ENCODE data around the gene LIMK2. TPM values are rescaled to one million over a fixed set of nuclear protein-coding genes. Genes with fewer than 3 reads are reported as not detected.

LIMK2 gene
- polyA plus RNA-seq, 2 donors: 43.5 to 57.4 TPM

DNA sequence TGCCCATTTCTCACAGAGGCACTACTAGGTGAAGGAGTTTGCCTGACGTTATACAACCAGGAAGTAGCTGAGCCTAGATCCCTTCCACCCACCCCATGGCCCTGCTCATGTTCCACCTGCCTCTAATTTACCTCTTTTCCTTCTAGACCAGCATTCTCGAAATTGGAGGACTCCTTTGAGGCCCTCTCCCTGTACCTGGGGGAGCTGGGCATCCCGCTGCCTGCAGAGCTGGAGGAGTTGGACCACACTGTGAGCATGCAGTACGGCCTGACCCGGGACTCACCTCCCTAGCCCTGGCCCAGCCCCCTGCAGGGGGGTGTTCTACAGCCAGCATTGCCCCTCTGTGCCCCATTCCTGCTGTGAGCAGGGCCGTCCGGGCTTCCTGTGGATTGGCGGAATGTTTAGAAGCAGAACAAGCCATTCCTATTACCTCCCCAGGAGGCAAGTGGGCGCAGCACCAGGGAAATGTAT is 66.1 kb downstream of the LIMK2 start:
- Histone ChIP-seq H3K27me3 (ENCODE audit: control insufficient read depth in 1 of 2, insufficient read depth in 2 of 2, low read length in 2 of 2) (no peaks in the 10 kb centered on the region), H3K4me1 (ENCODE audit: control insufficient read depth in 2 of 2, insufficient read depth in 2 of 2, low read length in 1 of 2) (peaks cover 0 to 11% of the 10 kb centered on the region in 2 donors), H3K4me3 (ENCODE audit: low read depth in 1 of 2, low read length in 2 of 2) (no peak overlapping the region), H3K27ac (ENCODE audit: low read depth in 2 of 2, low read length in 1 of 2) (peak overlapping the region; percentile 72 to 81), H3K36me3 (ENCODE audit: control insufficient read depth in 2 of 2, insufficient read depth in 2 of 2, low read length in 1 of 2) (peaks cover 24 to 39% of the 10 kb centered on the region in 2 donors), H3K9me3 (ENCODE audit: control insufficient read depth in 2 of 2, insufficient read depth in 1 of 2, low read depth in 1 of 2, low read length in 1 of 2) (no peaks in the 10 kb centered on the region)
- 80 to 81% methylated on average over 9 of the region's 9 CpGs for WGBS, 2 donors

- Histone ChIP-seq H3K4me3 (ENCODE audit: low read depth in 1 of 2, low read length in 2 of 2) (no peak overlapping the region), H3K36me3 (ENCODE audit: control insufficient read depth in 2 of 2, insufficient read depth in 2 of 2, low read length in 1 of 2) (peaks cover 24 to 35% of the 10 kb centered on the region in 2 donors), H3K27me3 (ENCODE audit: control insufficient read depth in 1 of 2, insufficient read depth in 2 of 2, low read length in 2 of 2) (no peaks in the 10 kb centered on the region), H3K27ac (ENCODE audit: low read depth in 2 of 2, low read length in 1 of 2) (peak overlapping the region; percentile 72 to 85), H3K9me3 (ENCODE audit: control insufficient read depth in 2 of 2, insufficient read depth in 1 of 2, low read depth in 1 of 2, low read length in 1 of 2) (no peaks in the 10 kb centered on the region), H3K4me1 (ENCODE audit: control insufficient read depth in 2 of 2, insufficient read depth in 2 of 2, low read length in 1 of 2) (peaks cover 0 to 11% of the 10 kb centered on the region in 2 donors)
- 63 to 67% methylated on average over 6 of the region's 6 CpGs for WGBS, 2 donors
These were observed 66.7 kb downstream of the LIMK2 start for GRCh38 chr22:31278626-31279326.

- peak overlapping the region; percentile 72 to 85 for H3K27ac ChIP-seq (ENCODE audit: low read depth in 2 of 2, low read length in 1 of 2)
- peaks cover 0 to 13% of the 10 kb centered on the region in 2 donors for H3K4me1 ChIP-seq (ENCODE audit: control insufficient read depth in 2 of 2, insufficient read depth in 2 of 2, low read length in 1 of 2)
- peaks cover 24 to 32% of the 10 kb centered on the region in 2 donors for H3K36me3 ChIP-seq (ENCODE audit: control insufficient read depth in 2 of 2, insufficient read depth in 2 of 2, low read length in 1 of 2)
- H3K9me3 ChIP-seq (ENCODE audit: control insufficient read depth in 2 of 2, insufficient read depth in 1 of 2, low read depth in 1 of 2, low read length in 1 of 2): no peaks in the 10 kb centered on the region
- no peak overlapping the region for H3K4me3 ChIP-seq (ENCODE audit: low read depth in 1 of 2, low read length in 2 of 2)
- H3K27me3 ChIP-seq (ENCODE audit: control insufficient read depth in 1 of 2, insufficient read depth in 2 of 2, low read length in 2 of 2): no peaks in the 10 kb centered on the region
These were observed 67.2 kb downstream of the LIMK2 start for GRCh38 chr22:31279327-31279669.

GRCh38 chr22:31279821-31280505 is 67.9 kb downstream of the LIMK2 start:
- peaks cover 0 to 15% of the 10 kb centered on the region in 2 donors for H3K4me1 ChIP-seq (ENCODE audit: control insufficient read depth in 2 of 2, insufficient read depth in 2 of 2, low read length in 1 of 2)
- peak overlapping the region; percentile 25 to 70 for H3K27ac ChIP-seq (ENCODE audit: low read depth in 2 of 2, low read length in 1 of 2)

GRCh38 chr22:31281733-31282132 is 69.6 kb downstream of the LIMK2 start:
- H3K27ac ChIP-seq (ENCODE audit: low read depth in 2 of 2, low read length in 1 of 2): no peak overlapping the region
- no peaks in the 10 kb centered on the region for H3K27me3 ChIP-seq (ENCODE audit: control insufficient read depth in 1 of 2, insufficient read depth in 2 of 2, low read length in 2 of 2)
- 62 to 64% methylated on average over 4 of the region's 4 CpGs for WGBS, 2 donors
- H3K9me3 ChIP-seq (ENCODE audit: control insufficient read depth in 2 of 2, insufficient read depth in 1 of 2, low read depth in 1 of 2, low read length in 1 of 2): no peaks in the 10 kb centered on the region
- no peak overlapping the region for H3K4me3 ChIP-seq (ENCODE audit: low read depth in 1 of 2, low read length in 2 of 2)
- H3K36me3 ChIP-seq (ENCODE audit: control insufficient read depth in 2 of 2, insufficient read depth in 2 of 2, low read length in 1 of 2): peaks cover 19 to 30% of the 10 kb centered on the region in 2 donors
- H3K4me1 ChIP-seq (ENCODE audit: control insufficient read depth in 2 of 2, insufficient read depth in 2 of 2, low read length in 1 of 2): peaks cover 0 to 12% of the 10 kb centered on the region in 2 donors

More at GRCh38 chr22:31279821-31280505, 67.9 kb downstream of the LIMK2 start:
- no peaks in the 10 kb centered on the region for H3K27me3 ChIP-seq (ENCODE audit: control insufficient read depth in 1 of 2, insufficient read depth in 2 of 2, low read length in 2 of 2)
- no peaks in the 10 kb centered on the region for H3K9me3 ChIP-seq (ENCODE audit: control insufficient read depth in 2 of 2, insufficient read depth in 1 of 2, low read depth in 1 of 2, low read length in 1 of 2)
- peaks cover 22 to 33% of the 10 kb centered on the region in 2 donors for H3K36me3 ChIP-seq (ENCODE audit: control insufficient read depth in 2 of 2, insufficient read depth in 2 of 2, low read length in 1 of 2)
- H3K4me3 ChIP-seq (ENCODE audit: low read depth in 1 of 2, low read length in 2 of 2): no peak overlapping the region

GRCh38 chr22:31282748-31283468 is 70.8 kb downstream of the LIMK2 start:
- no peaks in the 10 kb centered on the region for H3K27me3 ChIP-seq (ENCODE audit: control insufficient read depth in 1 of 2, insufficient read depth in 2 of 2, low read length in 2 of 2)
- WGBS, 2 donors: 71 to 76% methylated on average over 8 of the region's 8 CpGs
- H3K27ac ChIP-seq (ENCODE audit: low read depth in 2 of 2, low read length in 1 of 2): peak overlapping the region in 1 of 2 donors; percentile 40
- no peak overlapping the region for H3K4me3 ChIP-seq (ENCODE audit: low read depth in 1 of 2, low read length in 2 of 2)
- H3K9me3 ChIP-seq (ENCODE audit: control insufficient read depth in 2 of 2, insufficient read depth in 1 of 2, low read depth in 1 of 2, low read length in 1 of 2): no peaks in the 10 kb centered on the region
- peaks cover 19 to 27% of the 10 kb centered on the region in 2 donors for H3K36me3 ChIP-seq (ENCODE audit: control insufficient read depth in 2 of 2, insufficient read depth in 2 of 2, low read length in 1 of 2)
- H3K4me1 ChIP-seq (ENCODE audit: control insufficient read depth in 2 of 2, insufficient read depth in 2 of 2, low read length in 1 of 2): peaks cover 0 to 12% of the 10 kb centered on the region in 2 donors

GRCh38 chr22:31284281-31285155 is 72.4 kb downstream of the LIMK2 start:
- Histone ChIP-seq H3K9me3 (ENCODE audit: control insufficient read depth in 2 of 2, insufficient read depth in 1 of 2, low read depth in 1 of 2, low read length in 1 of 2) (no peaks in the 10 kb centered on the region), H3K27me3 (ENCODE audit: control insufficient read depth in 1 of 2, insufficient read depth in 2 of 2, low read length in 2 of 2) (no peaks in the 10 kb centered on the region), H3K4me1 (ENCODE audit: control insufficient read depth in 2 of 2, insufficient read depth in 2 of 2, low read length in 1 of 2) (peaks cover 0 to 10% of the 10 kb centered on the region in 2 donors), H3K4me3 (ENCODE audit: low read depth in 1 of 2, low read length in 2 of 2) (no peak overlapping the region), H3K36me3 (ENCODE audit: control insufficient read depth in 2 of 2, insufficient read depth in 2 of 2, low read length in 1 of 2) (peaks cover 16 to 20% of the 10 kb centered on the region in 2 donors), H3K27ac (ENCODE audit: low read depth in 2 of 2, low read length in 1 of 2) (peak overlapping the region; percentile 36 to 64)
- 41 to 48% methylated on average over 3 of the region's 3 CpGs for WGBS, 2 donors

DNA sequence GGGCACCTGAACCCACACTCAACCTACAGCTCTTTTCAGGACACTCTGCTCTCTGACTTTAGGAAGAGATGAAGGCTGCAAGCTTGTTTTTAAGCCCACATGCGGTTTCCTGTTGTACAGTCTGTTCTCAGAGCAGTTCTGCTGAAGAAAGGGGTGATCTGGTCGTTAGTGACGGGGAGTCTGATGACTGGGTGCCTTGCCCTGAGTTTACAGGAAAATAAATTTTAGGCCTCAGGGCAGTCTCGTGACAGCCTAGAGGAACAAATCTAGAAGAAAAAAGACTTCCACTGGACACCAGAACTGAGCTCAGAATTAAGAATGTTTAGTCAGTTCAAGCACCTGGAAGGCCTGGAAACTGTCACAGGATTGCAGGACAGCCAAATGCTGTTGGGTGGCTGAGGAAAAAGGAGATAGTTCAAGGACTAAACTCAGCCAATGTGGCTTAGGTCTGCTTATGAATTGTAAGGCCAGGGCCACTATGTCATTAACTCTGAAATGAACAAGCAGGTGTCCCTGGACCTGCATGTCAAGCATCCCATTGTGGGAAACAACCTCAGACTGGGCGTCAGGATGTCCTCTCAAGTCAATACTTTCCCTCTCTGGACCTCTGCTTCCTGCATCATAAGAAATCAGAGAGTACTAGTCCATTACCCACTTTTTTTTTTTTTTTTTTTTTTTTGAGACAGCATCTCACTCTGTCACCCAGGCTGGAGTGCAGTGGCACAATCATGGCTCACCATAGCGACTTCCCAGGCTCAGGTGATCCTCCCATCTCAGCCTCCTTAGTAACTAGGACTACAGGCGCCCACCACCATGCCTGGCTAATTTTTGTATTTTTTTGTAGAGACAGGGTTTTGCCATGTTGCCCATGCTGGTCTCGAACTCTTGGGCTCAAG is 74.5 kb downstream of the LIMK2 start:
- no peaks in the 10 kb centered on the region for H3K9me3 ChIP-seq (ENCODE audit: control insufficient read depth in 2 of 2, insufficient read depth in 1 of 2, low read depth in 1 of 2, low read length in 1 of 2)
- peaks cover 0 to 8% of the 10 kb centered on the region in 2 donors for H3K4me1 ChIP-seq (ENCODE audit: control insufficient read depth in 2 of 2, insufficient read depth in 2 of 2, low read length in 1 of 2)
- WGBS, 2 donors: 65 to 78% methylated on average over 8 of the region's 8 CpGs
- no peaks in the 10 kb centered on the region for H3K27me3 ChIP-seq (ENCODE audit: control insufficient read depth in 1 of 2, insufficient read depth in 2 of 2, low read length in 2 of 2)
- H3K27ac ChIP-seq (ENCODE audit: low read depth in 2 of 2, low read length in 1 of 2): peak overlapping the region; percentile 40 to 65
- H3K36me3 ChIP-seq (ENCODE audit: control insufficient read depth in 2 of 2, insufficient read depth in 2 of 2, low read length in 1 of 2): peaks cover 7 to 11% of the 10 kb centered on the region in 2 donors
- no peak overlapping the region for H3K4me3 ChIP-seq (ENCODE audit: low read depth in 1 of 2, low read length in 2 of 2)

Data from esophagus (tissue), 2 donors.